GM12892 (cell line): ENCODE results near the gene LYL1.

Experiments
- DNase-seq: peaks from one replicate; pipeline ENCODE4 v3.0.0; 2011; ENCODE audit not compliant: insufficient read length
- FAIRE-seq: peaks from 2 replicates; lab custom pipeline; 2011; peaks lifted over from hg19 to GRCh38; lab: Jason Lieb, UNC
- POLR2A ChIP-seq: IDR thresholded peaks from 2 replicates; pipeline ENCODE4 v1.6.1; 2011; ENCODE audit warnings: low read depth, low read length, control low read depth
- POLR2AphosphoS5 ChIP-seq: IDR thresholded peaks from 2 replicates; pipeline ENCODE4 v1.6.1; 2011; ENCODE audit warnings: low read depth, low read length, control low read depth
- TAF1 ChIP-seq: IDR thresholded peaks from 2 replicates; pipeline ENCODE4 v1.6.1; 2011; ENCODE audit warnings: low read depth, mild to moderate bottlenecking, control low read depth, low read length, borderline replicate concordance

The LYL1 gene

DNA sequence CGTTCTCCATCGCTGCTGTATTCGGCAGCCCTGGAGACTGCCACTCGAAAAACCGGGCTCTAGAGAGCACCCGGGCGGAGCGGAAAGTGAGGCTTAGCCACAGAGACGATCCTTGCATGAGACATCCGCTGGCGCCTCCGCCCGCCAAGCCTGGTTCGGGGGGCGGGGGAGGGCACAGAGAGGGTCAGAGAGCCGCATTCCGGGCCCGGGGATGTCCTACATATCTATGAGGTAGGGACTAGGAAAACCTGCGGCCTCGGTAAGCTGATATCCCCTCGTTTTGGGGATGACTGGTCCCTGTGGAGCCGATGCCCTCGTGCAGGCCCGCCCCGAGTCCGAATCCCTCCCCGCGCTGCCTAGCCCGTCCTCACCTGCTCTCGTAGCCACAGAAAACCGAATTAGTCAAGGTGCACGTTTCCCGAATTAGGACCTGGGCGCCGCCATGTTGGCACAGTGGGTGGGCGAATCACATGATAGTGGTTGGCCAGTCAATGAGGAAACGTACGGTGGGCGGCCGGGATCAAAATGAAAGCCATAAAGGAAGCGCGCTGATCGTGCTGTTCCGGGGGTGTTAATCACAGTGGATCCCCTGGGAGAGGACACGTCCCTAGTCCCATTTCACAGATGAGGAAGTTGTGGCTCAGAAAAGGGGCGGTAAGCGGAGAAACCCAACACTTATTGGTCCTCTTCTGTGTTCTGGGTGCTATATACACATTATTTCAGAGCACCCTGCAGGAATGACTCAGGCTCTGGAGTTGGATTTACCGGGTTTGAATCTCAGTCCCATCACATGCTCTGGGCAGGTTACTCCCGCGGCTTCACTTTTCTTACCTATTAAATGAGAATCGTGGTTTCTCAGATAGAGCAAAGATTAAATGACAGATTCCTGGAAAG, 13.9 kb upstream of the LYL1 start, which contains the start of gene TRMT1:
TRMT1 (minus strand) TSS at position 459 of the 894 bp plus-strand sequence; CDS start at position 118, 341 bp downstream.
- FAIRE-seq (peak; percentile 94), DNase-seq (peak; percentile 92)
- TF ChIP-seq POLR2AphosphoS5 (peak; percentile 33; the same call in 1 of the 2 replicates), TAF1 (no peak), POLR2A (peak; percentile 46; the same call in 1 of the 2 replicates)

DNA sequence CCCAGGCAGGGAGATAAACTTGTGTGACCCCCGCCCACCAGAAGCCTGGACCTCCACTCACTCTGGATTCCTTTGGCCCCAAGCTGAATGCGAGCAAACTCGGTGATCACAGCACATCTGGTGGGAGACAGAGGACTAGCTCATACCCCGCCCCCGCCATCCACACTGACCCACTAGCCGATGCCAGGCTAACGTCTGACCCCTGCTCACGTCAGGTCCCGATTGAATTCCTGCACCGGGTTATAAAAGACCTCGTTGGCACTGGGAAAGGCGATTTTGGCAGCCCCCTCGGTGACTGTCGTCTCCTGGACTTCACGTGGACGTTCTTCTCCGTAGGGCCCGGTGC, 13.3 kb upstream of the LYL1 start:
- no peak for DNase-seq
- FAIRE-seq, result no peak
- no peak for TF ChIP-seq TAF1
- TF ChIP-seq POLR2AphosphoS5, result no peak
- TF ChIP-seq POLR2A, result no peak

GRCh38 chr19:13112555-13112954, 9.9 kb upstream of the LYL1 start:
- TF ChIP-seq TAF1, result no peak
- TF ChIP-seq POLR2AphosphoS5, result no peak
- TF ChIP-seq POLR2A, result no peak
- DNase-seq, result no peak
- no peak for FAIRE-seq

DNA sequence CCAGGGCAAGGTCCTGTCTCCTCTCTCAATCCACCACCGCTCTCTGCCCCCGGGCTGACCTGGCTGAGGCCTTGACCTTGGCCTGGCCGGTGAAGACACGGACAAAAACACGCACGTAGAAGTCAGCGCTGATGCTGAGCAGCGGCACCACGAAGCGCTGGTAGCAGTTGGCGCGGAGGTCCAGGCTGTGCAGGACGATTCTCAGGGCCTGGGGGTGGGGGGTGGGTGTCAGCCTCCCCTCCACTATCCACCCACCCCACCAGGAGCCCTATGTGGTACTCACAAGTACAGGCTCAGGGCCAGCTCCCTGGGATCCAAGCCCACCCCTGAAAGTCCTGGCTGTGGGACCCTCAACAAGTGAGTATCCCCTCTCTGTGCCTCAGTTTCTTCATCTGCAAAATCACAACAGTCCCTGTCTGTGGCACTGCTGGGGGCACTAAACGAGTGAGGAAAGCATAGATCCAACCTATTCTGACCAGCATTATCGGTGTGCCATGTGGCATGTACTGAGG, 7.5 kb upstream of the LYL1 start:
- FAIRE-seq, result no peak

GRCh38 chr19:13109361-13110098, 6.9 kb upstream of the LYL1 start:
- FAIRE-seq (no peak), DNase-seq (no peak)
- TF ChIP-seq POLR2AphosphoS5 (no peak), TAF1 (no peak), POLR2A (no peak)

More for the DNA sequence above, 7.5 kb upstream of the LYL1 start:
- DNase-seq, result no peak
- TF ChIP-seq POLR2AphosphoS5, result peak; percentile 34; the same call in 1 of the 2 replicates
- TF ChIP-seq POLR2A, result no peak
- TF ChIP-seq TAF1, result no peak

DNA sequence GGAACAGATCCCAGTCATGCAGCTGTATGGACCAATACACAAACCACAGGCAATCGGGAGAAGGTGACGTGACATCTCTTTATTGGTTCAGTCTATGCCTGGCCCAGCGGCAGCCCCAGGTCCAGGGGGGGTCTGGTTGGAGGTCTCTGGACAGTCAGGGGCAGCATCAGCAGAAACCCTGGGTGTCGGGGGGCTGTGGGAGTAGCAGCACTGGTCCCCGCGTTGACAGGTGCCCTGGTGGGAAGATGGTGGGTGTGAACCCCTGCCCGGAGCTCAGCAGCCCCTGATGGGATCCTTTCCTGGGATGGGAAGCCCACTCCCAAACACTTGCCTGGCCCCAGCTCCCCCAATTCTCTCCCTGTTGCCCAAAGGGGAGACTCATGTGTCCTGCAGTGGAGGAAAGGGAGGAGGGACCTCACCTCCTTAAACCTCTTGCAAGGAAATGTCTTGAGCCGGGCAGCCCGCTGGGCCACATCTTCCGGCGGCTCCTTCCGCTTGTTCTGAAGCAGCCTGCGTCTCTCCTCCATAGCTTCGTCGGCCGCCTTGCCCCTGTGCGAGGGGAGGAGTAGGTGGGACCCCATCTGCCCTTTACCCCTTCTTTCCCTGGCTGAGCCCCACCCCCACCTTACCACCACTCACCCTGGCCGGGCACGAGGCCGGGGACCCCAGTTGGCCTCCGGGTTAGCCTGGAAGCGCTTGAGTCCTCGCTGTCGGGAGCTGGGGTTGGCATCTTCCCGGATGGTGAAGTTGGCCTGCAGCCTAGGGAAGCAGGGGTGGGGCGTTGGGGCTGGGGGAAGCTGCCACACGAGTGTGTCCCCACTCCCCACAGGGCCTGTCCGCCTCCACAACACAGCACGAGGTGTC, 2.4 kb upstream of the LYL1 start:
- TF ChIP-seq POLR2A, result peak; percentile 8
- no peak for TF ChIP-seq TAF1
- peak; percentile 38; the same call in 1 of the 2 replicates for TF ChIP-seq POLR2AphosphoS5
- DNase-seq (no peak), FAIRE-seq (peak; percentile 62)

DNA sequence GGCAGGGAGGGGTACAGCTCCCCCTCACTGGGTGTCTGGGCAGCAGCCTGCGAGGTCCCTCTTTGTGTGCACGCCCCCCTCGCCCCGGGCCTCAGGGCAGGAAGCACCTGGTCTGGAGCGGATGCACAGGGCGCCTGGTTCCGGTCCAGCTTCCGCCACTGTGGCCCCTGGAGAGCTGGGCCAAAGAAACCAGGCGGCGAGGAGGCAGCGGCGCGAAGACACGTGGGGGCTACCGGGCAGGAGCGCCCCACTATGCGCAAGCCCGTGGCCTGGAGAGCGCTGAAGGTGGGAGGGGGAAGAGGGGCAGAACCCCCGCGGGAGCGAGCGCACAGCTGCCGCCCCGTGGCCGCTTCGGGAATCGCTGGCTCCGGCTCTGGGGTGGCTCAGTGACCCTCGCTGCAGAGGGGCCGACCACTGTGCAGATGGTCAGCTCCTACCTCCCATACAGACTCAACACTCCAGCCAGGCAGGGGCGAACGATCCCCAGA, 1.7 kb upstream of the LYL1 start:
- DNase-seq (peak; percentile 83), FAIRE-seq (peak; percentile 97)
- no peak; the same call in 1 of the 2 replicates for TF ChIP-seq POLR2AphosphoS5
- TF ChIP-seq TAF1, result no peak
- peak; percentile 12; the same call in 1 of the 2 replicates for TF ChIP-seq POLR2A

- DNase-seq (no peak), FAIRE-seq (no peak)
- TF ChIP-seq TAF1, result no peak
- TF ChIP-seq POLR2A, result no peak
- TF ChIP-seq POLR2AphosphoS5, result no peak
Observed at GRCh38 chr19:13103581-13104359, 1.1 kb upstream of the LYL1 start.

GRCh38 chr19:13102416-13102665, 317 bp downstream of the LYL1 start:
- TF ChIP-seq TAF1, result no peak
- no peak for TF ChIP-seq POLR2A
- no peak for TF ChIP-seq POLR2AphosphoS5
- DNase-seq (no peak), FAIRE-seq (no peak)
